ENCODE data around the gene GAB4. TPM values are rescaled to one million over a fixed set of nuclear protein-coding genes. Genes with fewer than 3 reads are reported as not detected.

The GAB4 gene
- total and polyA plus RNA-seq, 2 experiments from 2014 or later: not detected

- H3K27ac ChIP-seq: no peak overlapping the region
- H2AFZ ChIP-seq: no peak overlapping the region
- no peaks in the 10 kb centered on the region for H4K20me1 ChIP-seq (ENCODE audit: insufficient read depth, poor library complexity, severe bottlenecking)
- no peaks in the 10 kb centered on the region for H3K27me3 ChIP-seq
- DNase-seq (ENCODE audit: low spot score): no peak
- no peaks in the 10 kb centered on the region for H3K9me3 ChIP-seq (ENCODE audit: low read depth)
- no peaks in the 10 kb centered on the region for H3K4me1 ChIP-seq (ENCODE audit: insufficient read depth)
- H3K4me2 ChIP-seq: no peak overlapping the region
- WGBS (ENCODE audit: low lambda C conversion rate, missing lambda C conversion rate): 65% methylated on average over 4 of the region's 4 CpGs
- H3K79me2 ChIP-seq: no peaks in the 10 kb centered on the region
- no peaks in the 10 kb centered on the region for H3K36me3 ChIP-seq (replicated peaks; ENCODE audit: insufficient read depth, low read depth)
- TF ChIP-seq EZH2 (IDR thresholded peaks at IDR 0.05; ENCODE audit: borderline replicate concordance): no peak
- no peak overlapping the region for H3K4me3 ChIP-seq
- no peaks in the 10 kb centered on the region for H3K9me2 ChIP-seq (replicated peaks; ENCODE audit: insufficient read depth)
These were observed 47.2 kb downstream of the GAB4 start for GRCh38 chr22:16960884-16961249.

GRCh38 chr22:16960220-16960883, 47.7 kb downstream of the GAB4 start:
- no peaks in the 10 kb centered on the region for H3K79me2 ChIP-seq
- H3K9me3 ChIP-seq (ENCODE audit: low read depth): no peaks in the 10 kb centered on the region
- no peaks in the 10 kb centered on the region for H3K36me3 ChIP-seq (replicated peaks; ENCODE audit: insufficient read depth, low read depth)
- H3K4me2 ChIP-seq: no peak overlapping the region
- no peaks in the 10 kb centered on the region for H3K9me2 ChIP-seq (replicated peaks; ENCODE audit: insufficient read depth)
- no peak overlapping the region for H3K4me3 ChIP-seq
- H3K27ac ChIP-seq: no peak overlapping the region
- no peak overlapping the region for H2AFZ ChIP-seq
- no peaks in the 10 kb centered on the region for H3K27me3 ChIP-seq
- WGBS (ENCODE audit: low lambda C conversion rate, missing lambda C conversion rate): 82% methylated on average over 3 of the region's 3 CpGs
- no peaks in the 10 kb centered on the region for H4K20me1 ChIP-seq (ENCODE audit: insufficient read depth, poor library complexity, severe bottlenecking)
- no peak for TF ChIP-seq CTCF (IDR thresholded peaks at IDR 0.05; ENCODE audit: poor library complexity)
- no peak for TF ChIP-seq EZH2phosphoT487 (IDR thresholded peaks at IDR 0.05; ENCODE audit: low read depth, severe bottlenecking, unreplicated experiment)
- no peak for TF ChIP-seq EZH2 (IDR thresholded peaks at IDR 0.05; ENCODE audit: borderline replicate concordance)
- H3K4me1 ChIP-seq (ENCODE audit: insufficient read depth): no peaks in the 10 kb centered on the region
- DNase-seq (ENCODE audit: low spot score): no peak

- 87% methylated on average over 10 of the region's 10 CpGs for WGBS (ENCODE audit: low lambda C conversion rate, missing lambda C conversion rate)
- no peak overlapping the region for H3K4me2 ChIP-seq
These were observed 48.6 kb downstream of the GAB4 start for GRCh38 chr22:16959345-16959930.

More at GRCh38 chr22:16959345-16959930, 48.6 kb downstream of the GAB4 start:
- Histone ChIP-seq H3K9me2 (replicated peaks; ENCODE audit: insufficient read depth) (no peaks in the 10 kb centered on the region), H2AFZ (no peak overlapping the region), H3K9me3 (ENCODE audit: low read depth) (no peaks in the 10 kb centered on the region), H3K36me3 (replicated peaks; ENCODE audit: insufficient read depth, low read depth) (no peaks in the 10 kb centered on the region), H3K79me2 (no peaks in the 10 kb centered on the region), H4K20me1 (ENCODE audit: insufficient read depth, poor library complexity, severe bottlenecking) (no peaks in the 10 kb centered on the region), H3K27ac (no peak overlapping the region), H3K4me3 (no peak overlapping the region), H3K4me1 (ENCODE audit: insufficient read depth) (no peaks in the 10 kb centered on the region), H3K27me3 (no peaks in the 10 kb centered on the region)
- DNase-seq (ENCODE audit: low spot score): no peak
- TF ChIP-seq EZH2 (IDR thresholded peaks at IDR 0.05; ENCODE audit: borderline replicate concordance) (no peak), CTCF (IDR thresholded peaks at IDR 0.05; ENCODE audit: poor library complexity) (no peak), EZH2phosphoT487 (IDR thresholded peaks at IDR 0.05; ENCODE audit: low read depth, severe bottlenecking, unreplicated experiment) (no peak)

All from hepatocyte (in vitro differentiated cells).